ENCODE data around the gene MSRB3. TPM values are rescaled to one million over a fixed set of nuclear protein-coding genes. Genes with fewer than 3 reads are reported as not detected.

The MSRB3 gene
- total RNA-seq, 1 experiment from 2014 or later = 5.9 TPM

GRCh38 chr12:65505386-65506121, 227.1 kb downstream of the MSRB3 start:
- H2AFZ ChIP-seq (ENCODE audit: low read length) = no peak overlapping the region
- H3K4me1 ChIP-seq (ENCODE audit: insufficient read depth, low read length) = peaks cover 17% of the 10 kb centered on the region
- no peak overlapping the region for H3K9ac ChIP-seq (ENCODE audit: low read length)
- TF ChIP-seq EZH2phosphoT487 (IDR thresholded peaks at IDR 0.05; ENCODE audit: borderline replicate concordance, low read length) (no peak), CTCF (conservative IDR thresholded peaks at IDR 0.05; ENCODE audit: low read depth, low read length) (no peak), EZH2 (IDR thresholded peaks at IDR 0.05; ENCODE audit: low read length, unreplicated experiment) (no peak)
- H3K27me3 ChIP-seq (ENCODE audit: low read length) = no peaks in the 10 kb centered on the region
- CTCF ChIA-PET = no interaction called here
- H3K27ac ChIP-seq (ENCODE audit: low read length) = no peak overlapping the region
- H3K4me3 ChIP-seq (ENCODE audit: low read length) = no peak overlapping the region
- BruUV-seq (replicated peaks) = no TSS peak
- intact Hi-C loops (cut with micrococcal nuclease) = no loop called here
- no peaks in the 10 kb centered on the region for H3K79me2 ChIP-seq (ENCODE audit: low read length)
- H4K20me1 ChIP-seq (ENCODE audit: low read length) = no peaks in the 10 kb centered on the region
- H3K36me3 ChIP-seq (ENCODE audit: low read depth, low read length) = no peaks in the 10 kb centered on the region
- H3K9me3 ChIP-seq (ENCODE audit: low read length) = no peaks in the 10 kb centered on the region
- no peaks in the 10 kb centered on the region for H3K9me2 ChIP-seq (replicated peaks; ENCODE audit: low read length)
- no peak overlapping the region for H3K4me2 ChIP-seq (ENCODE audit: low read length)
- ATAC-seq = no peak
- DNase-seq = peak; percentile 7
- no peaks in the 10 kb centered on the region for H3F3A ChIP-seq (ENCODE audit: low read length, unreplicated experiment)
- POLR2A ChIA-PET (ENCODE audit: unreplicated experiment) = no interaction called here

- no peak overlapping the region for H3K4me3 ChIP-seq (ENCODE audit: low read length)
- H3K9ac ChIP-seq (ENCODE audit: low read length) = no peak overlapping the region
- no peaks in the 10 kb centered on the region for H3K79me2 ChIP-seq (ENCODE audit: low read length)
- ChIA-PET CTCF (no interaction called here), POLR2A (ENCODE audit: unreplicated experiment) (no interaction called here)
- no peak for TF ChIP-seq CTCF (conservative IDR thresholded peaks at IDR 0.05; ENCODE audit: low read depth, low read length)
- no peak for TF ChIP-seq EZH2phosphoT487 (IDR thresholded peaks at IDR 0.05; ENCODE audit: borderline replicate concordance, low read length)
- no peak for TF ChIP-seq EZH2 (IDR thresholded peaks at IDR 0.05; ENCODE audit: low read length, unreplicated experiment)
- no peaks in the 10 kb centered on the region for H3K9me3 ChIP-seq (ENCODE audit: low read length)
- H3F3A ChIP-seq (ENCODE audit: low read length, unreplicated experiment) = no peaks in the 10 kb centered on the region
- no peaks in the 10 kb centered on the region for H4K20me1 ChIP-seq (ENCODE audit: low read length)
- H3K9me2 ChIP-seq (replicated peaks; ENCODE audit: low read length) = no peaks in the 10 kb centered on the region
- no TSS peak for BruUV-seq (replicated peaks)
- DNase-seq (no peak), ATAC-seq (no peak)
- H3K4me2 ChIP-seq (ENCODE audit: low read length) = no peak overlapping the region
- intact Hi-C loops (cut with micrococcal nuclease) = no loop called here
- no peak overlapping the region for H3K27ac ChIP-seq (ENCODE audit: low read length)
- H2AFZ ChIP-seq (ENCODE audit: low read length) = no peak overlapping the region
- peaks cover 8% of the 10 kb centered on the region for H3K4me1 ChIP-seq (ENCODE audit: insufficient read depth, low read length)
- no peaks in the 10 kb centered on the region for H3K27me3 ChIP-seq (ENCODE audit: low read length)
- no peaks in the 10 kb centered on the region for H3K36me3 ChIP-seq (ENCODE audit: low read depth, low read length)
Measured at GRCh38 chr12:65508276-65509035, 230.0 kb downstream of the MSRB3 start.

GRCh38 chr12:65510007-65510406, 231.5 kb downstream of the MSRB3 start:
- POLR2A ChIA-PET (ENCODE audit: unreplicated experiment) = no interaction called here

More at GRCh38 chr12:65510007-65510406, 231.5 kb downstream of the MSRB3 start:
- intact Hi-C loops (cut with micrococcal nuclease) = no loop called here
- Histone ChIP-seq H3K36me3 (ENCODE audit: low read depth, low read length) (no peaks in the 10 kb centered on the region), H4K20me1 (ENCODE audit: low read length) (no peaks in the 10 kb centered on the region), H3K9ac (ENCODE audit: low read length) (no peak overlapping the region), H3K27ac (ENCODE audit: low read length) (no peak overlapping the region), H3K79me2 (ENCODE audit: low read length) (no peaks in the 10 kb centered on the region), H3K4me1 (ENCODE audit: insufficient read depth, low read length) (peaks cover 6% of the 10 kb centered on the region), H2AFZ (ENCODE audit: low read length) (no peak overlapping the region), H3K9me3 (ENCODE audit: low read length) (no peaks in the 10 kb centered on the region), H3K4me2 (ENCODE audit: low read length) (no peak overlapping the region), H3K4me3 (ENCODE audit: low read length) (no peak overlapping the region), H3F3A (ENCODE audit: low read length, unreplicated experiment) (no peaks in the 10 kb centered on the region), H3K27me3 (ENCODE audit: low read length) (no peaks in the 10 kb centered on the region), H3K9me2 (replicated peaks; ENCODE audit: low read length) (no peaks in the 10 kb centered on the region)
- DNase-seq (no peak), ATAC-seq (no peak)
- TF ChIP-seq EZH2phosphoT487 (IDR thresholded peaks at IDR 0.05; ENCODE audit: borderline replicate concordance, low read length) (no peak), CTCF (conservative IDR thresholded peaks at IDR 0.05; ENCODE audit: low read depth, low read length) (no peak), EZH2 (IDR thresholded peaks at IDR 0.05; ENCODE audit: low read length, unreplicated experiment) (no peak)
- CTCF ChIA-PET = no interaction called here
- no TSS peak for BruUV-seq (replicated peaks)

Data from PC-3 (cell line).